Measurements from ENCODE around the gene IFNA17.
"Not testable (repeated sequence)": the region's sequence is repeated elsewhere in the genome, so short reads cannot be mapped to it uniquely, and the experiment has no call there.

GRCh38 chr9:21236360-21236714 lies 8.3 kb upstream of the IFNA17 start:
- TF ChIP-seq CTCF (IDR thresholded peaks at IDR 0.05; ENCODE audit: poor library complexity, severe bottlenecking); POLR2AphosphoS5 (IDR thresholded peaks at IDR 0.05); EZH2 (IDR thresholded peaks at IDR 0.05; ENCODE audit: borderline replicate concordance, insufficient read depth, low read length, poor library complexity, severe bottlenecking); RAD21 (conservative IDR thresholded peaks at IDR 0.05); TAF1 (IDR thresholded peaks at IDR 0.05; ENCODE audit: low read depth); EP300 (conservative IDR thresholded peaks at IDR 0.05; ENCODE audit: poor library complexity, severe bottlenecking): not testable (repeated sequence)

Measured in neural cell (in vitro differentiated cells).